Peyer's patch (tissue), 4 donors: ENCODE data around the gene ANOS1.

Experiments used
- POLR2A ChIP-seq, 2 donors: fragments of 450-650 bp; IDR thresholded peaks; one replicate each; pipeline ENCODE4 v1.5.1; 2017; ENCODE audit warnings: antibody characterized with exemption in 2 of 2, mild to moderate bottlenecking in 2 of 2, moderate library complexity in 2 of 2
- TF ChIP-seq, protein P1 (sequence below), 6 experiments: fragments of 450-650 bp in 4 of 6; fragments of 200-600 bp in 2 of 6; sonication (generic) in 1 of 6; IDR thresholded peaks; one replicate each; pipeline ENCODE4 v1.5.1; 2017 to 2019; ENCODE audit warnings: antibody characterized with exemption in 6 of 6, mild to moderate bottlenecking in 3 of 6, moderate library complexity in 1 of 6

DNA sequence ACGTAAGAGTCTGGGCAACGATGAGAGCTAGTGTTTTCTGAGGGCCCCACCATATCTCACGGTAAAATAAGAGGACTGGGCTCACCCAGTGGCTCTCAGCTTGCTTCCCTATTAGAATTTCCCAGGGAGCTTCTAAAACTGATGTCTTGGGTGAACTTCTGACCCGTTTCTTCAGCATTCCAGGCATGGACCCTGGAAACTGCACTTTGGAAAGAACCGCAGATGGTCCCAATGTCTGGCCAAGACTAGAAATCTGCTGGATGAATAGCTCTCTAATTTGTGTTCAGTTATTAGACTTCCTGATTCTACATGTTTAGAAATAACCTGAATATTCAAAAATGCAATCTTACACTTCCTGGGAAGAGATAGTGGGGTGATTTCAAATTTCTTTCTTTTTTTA lies 127.8 kb downstream of the ANOS1 start:
- TF ChIP-seq, protein P1, sequence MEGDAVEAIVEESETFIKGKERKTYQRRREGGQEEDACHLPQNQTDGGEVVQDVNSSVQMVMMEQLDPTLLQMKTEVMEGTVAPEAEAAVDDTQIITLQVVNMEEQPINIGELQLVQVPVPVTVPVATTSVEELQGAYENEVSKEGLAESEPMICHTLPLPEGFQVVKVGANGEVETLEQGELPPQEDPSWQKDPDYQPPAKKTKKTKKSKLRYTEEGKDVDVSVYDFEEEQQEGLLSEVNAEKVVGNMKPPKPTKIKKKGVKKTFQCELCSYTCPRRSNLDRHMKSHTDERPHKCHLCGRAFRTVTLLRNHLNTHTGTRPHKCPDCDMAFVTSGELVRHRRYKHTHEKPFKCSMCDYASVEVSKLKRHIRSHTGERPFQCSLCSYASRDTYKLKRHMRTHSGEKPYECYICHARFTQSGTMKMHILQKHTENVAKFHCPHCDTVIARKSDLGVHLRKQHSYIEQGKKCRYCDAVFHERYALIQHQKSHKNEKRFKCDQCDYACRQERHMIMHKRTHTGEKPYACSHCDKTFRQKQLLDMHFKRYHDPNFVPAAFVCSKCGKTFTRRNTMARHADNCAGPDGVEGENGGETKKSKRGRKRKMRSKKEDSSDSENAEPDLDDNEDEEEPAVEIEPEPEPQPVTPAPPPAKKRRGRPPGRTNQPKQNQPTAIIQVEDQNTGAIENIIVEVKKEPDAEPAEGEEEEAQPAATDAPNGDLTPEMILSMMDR (IDR thresholded peaks at IDR 0.05): no peak
- TF ChIP-seq POLR2A (IDR thresholded peaks at IDR 0.05): no peak
